Fibroblast of skin of left quadriceps (primary cell): ENCODE results near the gene CERS4.
A peak's percentile ranks its signal among the peaks of the same experiment; 100 is the strongest.
"Not testable (repeated sequence)": the region's sequence is repeated elsewhere in the genome, so short reads cannot be mapped to it uniquely, and the experiment has no call there.

Experiments
- DNase-seq, 2 experiments: peaks; one replicate each; pipeline ENCODE4 v3.0.0-alpha.2; 2013; ENCODE audit warnings: low read depth in 2 of 2

The CERS4 gene

GRCh38 chr19:8261881-8262280 is 52.7 kb downstream of the CERS4 start:
- no peak for DNase-seq

- no peak for DNase-seq
Measured at GRCh38 chr19:8262431-8262830, 53.3 kb downstream of the CERS4 start.

- not testable (repeated sequence) for DNase-seq
Measured at GRCh38 chr19:8264248-8264647, 55.1 kb downstream of the CERS4 start.

DNA sequence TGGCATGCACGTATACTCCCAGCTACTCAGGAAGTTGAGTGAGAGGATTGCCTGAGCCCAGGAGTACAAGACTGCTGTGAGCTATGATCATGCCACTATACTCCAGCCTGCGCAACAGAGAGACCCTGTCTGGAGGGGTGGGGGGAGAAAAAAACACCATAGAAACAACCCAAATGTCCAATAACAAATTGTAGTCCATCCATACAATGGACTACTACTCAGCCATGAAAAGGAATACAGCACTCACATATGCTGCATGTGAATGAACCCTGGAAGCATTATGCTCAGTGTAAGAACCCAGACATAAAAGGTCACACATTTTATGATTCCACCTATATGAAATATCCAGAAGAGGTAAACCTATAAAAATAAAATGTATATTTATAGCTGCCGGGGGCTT is 56.7 kb downstream of the CERS4 start:
- DNase-seq, result no peak

- no peak for DNase-seq
Measured at GRCh38 chr19:8269724-8270123, 60.6 kb downstream of the CERS4 start.

GRCh38 chr19:8276508-8276907 is 67.3 kb downstream of the CERS4 start:
- not testable (repeated sequence) for DNase-seq

DNA sequence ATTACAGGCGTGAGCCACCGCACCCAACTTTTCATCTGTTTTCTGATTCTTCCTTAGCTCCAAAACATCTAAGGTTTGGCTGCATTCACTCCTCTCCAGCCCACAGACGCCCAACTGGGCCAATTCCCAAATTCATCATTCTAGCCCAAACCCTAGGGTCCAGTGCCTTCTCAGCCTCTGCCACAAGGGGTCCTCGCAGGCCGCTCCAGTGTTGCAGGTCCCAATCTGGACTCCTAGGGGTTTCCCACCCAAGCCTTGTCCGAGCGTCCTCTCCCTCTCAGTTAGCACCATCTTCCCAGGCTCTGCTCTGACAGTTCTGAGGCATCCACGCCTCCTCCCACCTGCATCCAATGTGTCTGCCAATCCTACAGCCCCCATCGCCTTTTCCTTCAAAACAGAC is 82.2 kb downstream of the CERS4 start:
- DNase-seq, result not testable (repeated sequence)

GRCh38 chr19:8302357-8302691 is 93.2 kb downstream of the CERS4 start:
- no peak for DNase-seq

- DNase-seq, result no peak
Measured at GRCh38 chr19:8302734-8303133, 93.6 kb downstream of the CERS4 start.

GRCh38 chr19:8304841-8305621 is 95.9 kb downstream of the CERS4 start:
- DNase-seq, result no peak

DNA sequence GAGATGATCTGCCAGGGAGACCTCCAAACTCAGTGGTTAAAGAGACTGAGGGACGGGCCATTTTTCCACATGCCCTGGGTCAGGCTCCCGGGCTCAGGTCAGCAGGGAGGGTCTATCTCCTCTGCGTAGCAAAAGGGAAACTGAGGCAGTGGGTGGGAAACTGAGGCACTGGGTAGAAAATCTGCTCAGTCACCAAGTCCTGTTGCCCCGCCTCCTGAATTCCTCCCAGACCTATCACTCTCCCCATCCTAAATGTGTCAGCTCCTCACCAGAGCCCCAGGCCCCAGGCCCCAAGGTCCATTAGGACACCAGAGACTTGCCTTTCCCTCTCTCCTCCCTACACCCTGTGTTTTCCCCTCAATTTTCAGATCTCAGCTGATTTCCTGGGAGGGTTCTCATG is 96.6 kb downstream of the CERS4 start:
- no peak for DNase-seq

- no peak for DNase-seq
Measured at GRCh38 chr19:8306235-8307054, 97.3 kb downstream of the CERS4 start.

GRCh38 chr19:8307400-8307964 is 98.3 kb downstream of the CERS4 start:
- no peak for DNase-seq

GRCh38 chr19:8307965-8308866 is 99.0 kb downstream of the CERS4 start, which contains the start of gene CD320:
CD320 (minus strand) TSS chr19:8308358; CDS start chr19:8308290, 68 bp downstream.
- peak; percentile 74 to 77 for DNase-seq

DNA sequence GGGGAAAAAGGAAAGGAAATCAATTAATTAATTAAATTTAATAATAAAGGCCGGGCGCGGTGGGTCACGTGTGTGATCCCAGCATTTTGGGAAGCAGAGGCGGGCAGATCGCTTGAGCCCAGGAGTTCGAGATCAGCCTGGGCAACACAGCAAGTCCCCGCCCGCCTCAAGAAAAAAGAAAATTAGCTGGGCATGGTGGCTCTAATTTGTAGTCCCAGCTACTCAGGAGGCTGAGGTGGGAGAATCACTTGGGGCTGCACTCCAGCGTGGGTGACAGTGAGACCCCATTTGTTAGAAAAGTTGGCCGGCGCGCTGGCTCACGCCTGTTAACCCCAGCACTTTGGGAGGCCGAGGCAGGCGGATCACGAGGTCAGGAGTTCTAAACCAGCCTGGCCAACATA is 99.7 kb downstream of the CERS4 start:
- no peak for DNase-seq

GRCh38 chr19:8310342-8311055 is 101.3 kb downstream of the CERS4 start:
- no peak for DNase-seq

DNA sequence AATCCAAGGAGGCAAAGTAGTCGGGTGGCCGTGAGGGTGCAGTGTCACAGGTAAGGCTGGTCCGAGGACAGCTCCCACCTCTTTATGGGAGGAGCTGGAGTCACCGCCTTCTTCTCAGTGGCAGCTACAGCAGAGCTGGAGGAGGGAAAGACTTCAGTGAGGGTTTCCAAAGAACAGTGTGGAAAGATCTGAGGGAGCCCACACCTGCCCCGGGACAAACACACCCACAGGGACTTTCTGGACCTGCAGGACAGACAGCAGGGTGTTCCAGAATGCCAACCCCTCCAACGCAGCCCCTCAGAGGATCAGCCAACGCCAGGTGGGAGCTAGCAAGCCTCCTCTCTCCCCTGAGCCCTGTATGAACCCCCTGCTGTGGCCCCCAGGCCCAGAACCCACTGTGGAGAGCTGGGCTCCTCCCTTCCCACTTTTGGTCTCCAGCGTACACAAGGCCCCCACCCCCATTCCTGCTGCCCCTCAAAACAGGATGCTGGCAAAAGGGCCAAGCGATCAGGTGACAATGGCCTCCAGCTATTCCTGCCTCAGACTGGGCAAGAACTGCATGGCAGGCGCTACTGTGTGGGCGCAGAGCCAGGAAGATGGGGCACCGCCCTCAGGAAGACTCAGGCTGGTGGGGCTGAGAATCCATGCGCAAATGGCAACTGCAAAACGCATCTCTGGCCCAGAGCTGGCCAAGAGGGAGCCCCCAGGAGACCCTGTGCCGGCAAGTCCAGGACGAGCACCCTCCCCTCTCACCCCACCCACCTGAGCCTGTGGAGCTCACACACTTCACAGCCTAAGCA is 102.5 kb downstream of the CERS4 start:
- no peak for DNase-seq
